Testis (tissue), 3 donors: ENCODE data around the gene SH3BP2. TPM values are rescaled to one million over a fixed set of nuclear protein-coding genes. Genes with fewer than 3 reads are reported as not detected.

Experiments used
- DNase-seq: peaks from one replicate; pipeline ENCODE4 v3.0.0-alpha.2; 2019
- H3K27ac ChIP-seq, 2 donors: fragments of 200-600 bp; sonication (generic); one replicate each; pipeline ENCODE4 v1.5.1; 2019
- H3K27me3 ChIP-seq: fragments of 200-600 bp; sonication (generic); one replicate; pipeline ENCODE4 v1.5.1; 2019
- H3K36me3 ChIP-seq: fragments of 200-600 bp; sonication (generic); one replicate; pipeline ENCODE4 v1.5.1; 2017; ENCODE audit warnings: low read depth; ENCODE audit errors: missing control alignments
- H3K4me1 ChIP-seq: fragments of 200-600 bp; sonication (generic); one replicate; pipeline ENCODE4 v1.5.1; 2019
- H3K4me3 ChIP-seq, 2 donors: fragments of 200-600 bp; sonication (generic); one replicate each; pipeline ENCODE4 v1.5.1; 2017 to 2019
- H3K9me3 ChIP-seq: fragments of 200-600 bp; sonication (generic); one replicate; pipeline ENCODE4 v1.5.1; 2017
- POLR2A ChIP-seq: fragments of 450-650 bp; IDR thresholded peaks from one replicate; pipeline ENCODE4 v1.6.1; 2017; ENCODE audit warnings: antibody characterized with exemption, mild to moderate bottlenecking, moderate library complexity
- WGBS, 2 donors: methylation state at CpG; one replicate each; pipeline ENCODE4 v1.1.5; 2018; 5-methylcytosine and 5-hydroxymethylcytosine counted together
- intact Hi-C: fragments of 100-400 bp; cut with DNase I; formaldehyde crosslinking; loops from one replicate; pipeline ENCODE4 v1.15.1; 2023; ENCODE audit warnings: low total_unique reads
- polyA plus RNA-seq: library from polyadenylated mRNA; stranded (reverse); fragments of 350-450 nt; fragmentation: Illumina TruSeq; extraction: RNeasy Lipid Tissue Mini Kit (QIAGEN cat#74804); gene quantifications from one replicate; pipeline ENCODE4 v1.2.3, GENCODE V29; 2014; ENCODE audit warnings: low read depth, low replicate concordance; ENCODE audit not compliant: insufficient read depth
- total RNA-seq, 2 donors: library from RNA; depleted of rRNA; stranded (reverse); fragments of >200 nt; gene quantifications; one replicate each; pipeline ENCODE4 v1.2.3, GENCODE V29; 2016
- TF ChIP-seq, protein P1 (sequence below), 3 experiments: fragments of 450-650 bp in 2 of 3; fragments of 200-600 bp in 1 of 3; sonication (generic) in 1 of 3; IDR thresholded peaks; one replicate each; pipeline ENCODE4 v1.5.1; 2016 to 2019; ENCODE audit warnings: antibody characterized with exemption in 3 of 3, mild to moderate bottlenecking in 2 of 3, moderate library complexity in 1 of 3

Gene SH3BP2
- total and polyA plus RNA-seq, 3 donors from 2014 or later, result 26.6 to 47.3 (median 45.0) TPM

DNA sequence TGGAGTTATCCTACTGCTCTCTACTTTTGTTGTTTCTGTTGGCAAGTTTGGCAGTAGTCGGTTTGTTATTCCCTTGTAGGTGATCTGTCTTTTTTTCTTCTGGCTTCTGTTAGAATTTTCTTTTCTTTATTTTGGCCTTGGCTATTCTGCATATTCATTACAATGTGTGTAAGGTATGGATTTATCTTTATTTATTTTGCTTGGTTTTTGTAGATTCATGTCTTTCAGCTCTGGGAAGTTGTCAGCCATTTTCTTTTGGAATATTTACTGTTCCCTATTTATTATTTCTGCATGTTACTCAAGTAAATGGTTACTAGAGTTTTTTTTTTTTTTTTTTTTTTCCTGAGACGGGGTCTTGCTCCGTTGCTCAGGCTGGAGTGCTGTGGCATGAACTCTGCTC lies 63.4 kb downstream of the SH3BP2 start:
- TF ChIP-seq, protein P1, sequence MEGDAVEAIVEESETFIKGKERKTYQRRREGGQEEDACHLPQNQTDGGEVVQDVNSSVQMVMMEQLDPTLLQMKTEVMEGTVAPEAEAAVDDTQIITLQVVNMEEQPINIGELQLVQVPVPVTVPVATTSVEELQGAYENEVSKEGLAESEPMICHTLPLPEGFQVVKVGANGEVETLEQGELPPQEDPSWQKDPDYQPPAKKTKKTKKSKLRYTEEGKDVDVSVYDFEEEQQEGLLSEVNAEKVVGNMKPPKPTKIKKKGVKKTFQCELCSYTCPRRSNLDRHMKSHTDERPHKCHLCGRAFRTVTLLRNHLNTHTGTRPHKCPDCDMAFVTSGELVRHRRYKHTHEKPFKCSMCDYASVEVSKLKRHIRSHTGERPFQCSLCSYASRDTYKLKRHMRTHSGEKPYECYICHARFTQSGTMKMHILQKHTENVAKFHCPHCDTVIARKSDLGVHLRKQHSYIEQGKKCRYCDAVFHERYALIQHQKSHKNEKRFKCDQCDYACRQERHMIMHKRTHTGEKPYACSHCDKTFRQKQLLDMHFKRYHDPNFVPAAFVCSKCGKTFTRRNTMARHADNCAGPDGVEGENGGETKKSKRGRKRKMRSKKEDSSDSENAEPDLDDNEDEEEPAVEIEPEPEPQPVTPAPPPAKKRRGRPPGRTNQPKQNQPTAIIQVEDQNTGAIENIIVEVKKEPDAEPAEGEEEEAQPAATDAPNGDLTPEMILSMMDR (IDR thresholded peaks at IDR 0.05), result no peak
- no peak for TF ChIP-seq POLR2A
- Histone ChIP-seq H3K27ac (peak overlapping the region; percentile 12 to 14), H3K4me1 (peaks cover 66% of the 10 kb centered on the region), H3K36me3 (no peaks in the 10 kb centered on the region), H3K27me3 (no peaks in the 10 kb centered on the region), H3K9me3 (no peaks in the 10 kb centered on the region), H3K4me3 (no peak overlapping the region)
- DNase-seq, result no peak
- intact Hi-C loops, result no loop called here
- 87 to 90% methylated on average over 3 of the region's 3 CpGs for WGBS, 2 donors

DNA sequence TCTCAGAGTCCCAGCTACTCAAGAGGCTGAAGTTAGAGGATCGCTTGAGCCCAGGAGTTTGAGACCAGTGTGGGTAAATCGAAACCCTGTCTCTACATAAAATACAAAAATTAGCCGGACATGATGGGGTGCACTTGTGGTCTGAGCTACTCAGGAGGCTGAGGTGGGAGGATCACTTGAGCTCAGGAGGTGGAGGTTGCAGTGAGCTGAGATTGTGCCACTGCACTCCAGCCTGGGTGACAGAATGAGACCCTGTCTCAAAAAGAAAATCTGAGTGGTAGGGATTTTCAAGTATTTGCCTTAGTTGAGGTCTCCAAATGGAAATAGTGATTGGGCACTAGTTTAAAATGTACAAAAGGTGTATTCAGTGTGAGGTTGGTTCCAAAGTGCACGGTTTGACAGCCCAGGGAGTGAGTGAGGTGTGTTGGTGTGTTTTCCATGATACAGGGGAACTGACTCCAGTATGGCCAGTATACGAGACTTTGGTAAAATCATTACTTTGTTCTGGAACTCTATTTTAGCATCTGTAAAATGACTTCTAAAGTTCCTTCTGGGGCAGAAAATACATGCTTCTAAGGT lies 64.6 kb downstream of the SH3BP2 start:
- H3K9me3 ChIP-seq, result no peaks in the 10 kb centered on the region
- H3K27me3 ChIP-seq, result no peaks in the 10 kb centered on the region
- peak overlapping the region in 1 of 2 donors; percentile 77 for H3K27ac ChIP-seq
- no peak for TF ChIP-seq POLR2A
- TF ChIP-seq, protein P1 (IDR thresholded peaks at IDR 0.05), result no peak
- DNase-seq, result no peak
- intact Hi-C loops, result no loop called here
- 94 to 95% methylated on average over 5 of the region's 5 CpGs for WGBS, 2 donors
- peaks cover 76% of the 10 kb centered on the region for H3K4me1 ChIP-seq
- no peak overlapping the region for H3K4me3 ChIP-seq
- no peaks in the 10 kb centered on the region for H3K36me3 ChIP-seq

DNA sequence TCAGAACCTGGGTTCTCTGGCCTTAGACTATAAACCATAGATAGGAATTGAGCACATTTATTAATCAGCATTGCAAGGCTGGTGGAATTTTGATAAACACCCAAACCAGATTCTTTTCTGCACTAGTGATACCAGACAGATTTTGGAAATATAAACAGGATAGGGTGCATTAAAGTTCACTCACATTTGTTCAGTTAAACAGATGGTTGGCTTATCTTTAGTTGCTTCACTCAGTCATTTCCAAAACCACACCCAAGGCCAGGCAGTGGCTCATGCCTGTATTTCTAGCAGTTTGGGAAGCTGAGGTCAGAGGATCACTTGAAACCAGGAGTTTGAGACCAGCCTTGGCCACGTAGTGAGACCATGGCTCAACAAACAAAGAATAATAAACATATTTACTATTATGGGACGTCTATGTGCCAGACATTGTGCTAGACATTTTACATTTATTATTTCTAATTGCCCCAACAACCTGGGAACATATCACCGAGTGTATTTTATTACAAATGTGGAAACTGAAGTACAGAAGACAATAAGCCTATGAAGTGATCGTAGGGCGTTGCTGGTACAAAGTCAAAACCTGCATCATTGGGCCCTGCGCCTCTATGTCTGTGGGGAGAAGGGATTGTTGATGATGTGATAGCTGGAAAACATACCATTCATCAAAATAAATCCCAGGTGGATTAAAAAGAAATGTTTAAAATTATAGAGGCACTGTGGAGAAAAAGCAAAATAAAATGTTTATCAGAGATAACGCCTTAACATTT lies 65.7 kb downstream of the SH3BP2 start:
- peak overlapping the region; percentile 53 to 77 for H3K27ac ChIP-seq
- H3K36me3 ChIP-seq, result no peaks in the 10 kb centered on the region
- H3K27me3 ChIP-seq, result no peaks in the 10 kb centered on the region
- 44 to 48% methylated on average over 7 of the region's 7 CpGs for WGBS, 2 donors
- intact Hi-C loops, result no loop called here
- DNase-seq, result no peak
- peaks cover 77% of the 10 kb centered on the region for H3K4me1 ChIP-seq
- H3K4me3 ChIP-seq, result no peak overlapping the region
- TF ChIP-seq, protein P1 (IDR thresholded peaks at IDR 0.05), result no peak
- no peak for TF ChIP-seq POLR2A
- no peaks in the 10 kb centered on the region for H3K9me3 ChIP-seq

DNA sequence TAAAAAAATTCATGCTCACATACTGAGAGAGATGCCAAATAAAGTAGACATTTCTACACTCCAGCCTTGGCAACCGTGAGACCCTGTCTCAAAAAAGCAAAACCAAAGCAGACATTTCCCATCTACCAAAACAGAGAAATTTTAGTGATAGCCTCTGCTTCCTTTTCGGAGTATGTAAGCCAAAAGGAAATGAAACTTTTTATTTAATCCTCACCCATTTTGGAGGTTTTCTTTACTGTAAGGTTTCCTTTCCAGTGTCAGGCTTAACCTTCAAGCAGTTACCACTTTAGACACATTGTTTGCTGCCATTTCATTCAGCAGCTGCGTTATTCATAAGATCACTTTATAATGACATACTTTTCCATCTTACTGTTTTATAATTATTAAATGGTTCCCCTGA lies 66.6 kb downstream of the SH3BP2 start:
- intact Hi-C loops, result no loop called here
- no peaks in the 10 kb centered on the region for H3K9me3 ChIP-seq
- H3K4me1 ChIP-seq, result peaks cover 74% of the 10 kb centered on the region
- DNase-seq, result no peak
- no peaks in the 10 kb centered on the region for H3K36me3 ChIP-seq
- no peaks in the 10 kb centered on the region for H3K27me3 ChIP-seq
- TF ChIP-seq, protein P1 (IDR thresholded peaks at IDR 0.05), result no peak
- TF ChIP-seq POLR2A, result no peak
- peak overlapping the region in 1 of 2 donors; percentile 77 for H3K27ac ChIP-seq
- WGBS, 2 donors, result 44 to 57% methylated on average over 3 of the region's 3 CpGs
- no peak overlapping the region for H3K4me3 ChIP-seq
